C4-2B (cell line): ENCODE results near the gene LCN10.

ENCODE experiments used
- CTCF ChIP-seq: fragments of 450-650 bp; conservative IDR thresholded peaks from 2 replicates; pipeline ENCODE4 v1.5.1; 2017; ENCODE audit warnings: mild to moderate bottlenecking
- ZFX ChIP-seq: fragments of 450-650 bp; IDR thresholded peaks from 2 replicates; pipeline ENCODE4 v1.6.1; 2017

GRCh38 chr9:136717399-136717798, 25.3 kb downstream of the LCN10 start:
- no peak for TF ChIP-seq CTCF
- no peak for TF ChIP-seq ZFX
